Measurements from ENCODE around the gene MYCBP.

- TF ChIP-seq, protein P1, sequence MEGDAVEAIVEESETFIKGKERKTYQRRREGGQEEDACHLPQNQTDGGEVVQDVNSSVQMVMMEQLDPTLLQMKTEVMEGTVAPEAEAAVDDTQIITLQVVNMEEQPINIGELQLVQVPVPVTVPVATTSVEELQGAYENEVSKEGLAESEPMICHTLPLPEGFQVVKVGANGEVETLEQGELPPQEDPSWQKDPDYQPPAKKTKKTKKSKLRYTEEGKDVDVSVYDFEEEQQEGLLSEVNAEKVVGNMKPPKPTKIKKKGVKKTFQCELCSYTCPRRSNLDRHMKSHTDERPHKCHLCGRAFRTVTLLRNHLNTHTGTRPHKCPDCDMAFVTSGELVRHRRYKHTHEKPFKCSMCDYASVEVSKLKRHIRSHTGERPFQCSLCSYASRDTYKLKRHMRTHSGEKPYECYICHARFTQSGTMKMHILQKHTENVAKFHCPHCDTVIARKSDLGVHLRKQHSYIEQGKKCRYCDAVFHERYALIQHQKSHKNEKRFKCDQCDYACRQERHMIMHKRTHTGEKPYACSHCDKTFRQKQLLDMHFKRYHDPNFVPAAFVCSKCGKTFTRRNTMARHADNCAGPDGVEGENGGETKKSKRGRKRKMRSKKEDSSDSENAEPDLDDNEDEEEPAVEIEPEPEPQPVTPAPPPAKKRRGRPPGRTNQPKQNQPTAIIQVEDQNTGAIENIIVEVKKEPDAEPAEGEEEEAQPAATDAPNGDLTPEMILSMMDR (IDR thresholded peaks at IDR 0.05) = no peak
- TF ChIP-seq POLR2A (IDR thresholded peaks at IDR 0.05) = no peak
These were observed 45.8 kb downstream of the MYCBP start for GRCh38 chr1:38827318-38827717.
